Activated CD8-positive, alpha-beta memory T cell treated with anti-CD3 and anti-CD28 coated beads, Interleukin-2, amount 10 ng/mL, durations not matched to agents 7 days and 5 days (primary cell): ENCODE data around the gene PEX14. TPM values are rescaled to one million over a fixed set of nuclear protein-coding genes. Genes with fewer than 3 reads are reported as not detected.
A peak's percentile ranks its signal among the peaks of the same experiment; 100 is the strongest.
"Not testable (repeated sequence)": the region's sequence is repeated elsewhere in the genome, so short reads cannot be mapped to it uniquely, and the experiment has no call there.

Experiments used
- ATAC-seq: fragments of 150-1000 bp; cut with Tn5 transposase; one replicate; pipeline ENCODE4 v1.10.0; 2021; ENCODE audit warnings: moderate library complexity
- CTCF ChIA-PET: fragments of 350-600 bp; sonication (Branson Sonifier 250); formaldehyde crosslinking; loops from one replicate; lab custom pipeline; 2021; ENCODE audit warnings: antibody characterized with exemption; lab: Charles Lee
- DNase-seq: peaks from one replicate; pipeline ENCODE4 v3.0.0-alpha.2; 2020
- H3K27ac Mint-ChIP-seq: one replicate; pipeline ENCODE4 v1.8.0; 2021; ENCODE audit warnings: mild to moderate bottlenecking, mixed read lengths
- H3K27me3 Mint-ChIP-seq: one replicate; pipeline ENCODE4 v1.8.0; 2021; ENCODE audit warnings: mixed read lengths
- H3K36me3 Mint-ChIP-seq: one replicate; pipeline ENCODE4 v1.8.0; 2021; ENCODE audit warnings: mild to moderate bottlenecking, mixed read lengths
- H3K4me1 Mint-ChIP-seq: one replicate; pipeline ENCODE4 v1.8.0; 2021; ENCODE audit warnings: mixed read lengths
- H3K4me3 Mint-ChIP-seq: one replicate; pipeline ENCODE4 v1.8.0; 2021; ENCODE audit warnings: mild to moderate bottlenecking, moderate library complexity, mixed read lengths
- H3K9me3 Mint-ChIP-seq: one replicate; pipeline ENCODE4 v1.8.0; 2022; ENCODE audit warnings: low read depth, mixed read lengths
- total RNA-seq, 2 experiments: library from RNA; stranded (reverse); gene quantifications; one replicate each; pipeline ENCODE4 v1.2.3, GENCODE V29; 2021

The PEX14 gene
- 10 to 100 TPM; 24.4 to 27.5 TPM for total RNA-seq

GRCh38 chr1:10474613-10475507 is at the start of gene PEX14:
PEX14 (plus strand) TSS chr1:10474950; CDS start chr1:10474967, 17 bp downstream.
- peak; percentile 95 for DNase-seq
- Mint-ChIP-seq H3K27ac (peak within 1 kb of the TSS; percentile 85), H3K36me3 (no peaks in the 10 kb centered on the region), H3K27me3 (no peaks in the 10 kb centered on the region), H3K4me3 (peak within 1 kb of the TSS; percentile 87), H3K9me3 (no peaks in the 10 kb centered on the region), H3K4me1 (peaks cover 50% of the 10 kb centered on the region)
- CTCF ChIA-PET = interaction anchor here (0.8 to 2.5 kb wide), 5 partner anchors 19 to 265 kb away, joined by 3 to 21 read pairs (median 5); partner anchors contain the start of genes CENPS and KIF1B
- peak; percentile 87 for ATAC-seq

- not testable (repeated sequence) for H3K27me3 Mint-ChIP-seq, DNase-seq, H3K36me3 Mint-ChIP-seq, ATAC-seq, H3K4me3 Mint-ChIP-seq, H3K9me3 Mint-ChIP-seq
- H3K4me1 Mint-ChIP-seq = peaks cover 27% of the 10 kb centered on the region
- CTCF ChIA-PET = interaction anchor here (1.1 kb wide), 1 partner anchor 218 kb away, joined by 4 read pairs; no protein-coding TSS in a partner anchor
- H3K27ac Mint-ChIP-seq = peak overlapping the region; percentile 52
Measured at GRCh38 chr1:10425826-10426534, 48.8 kb upstream of the PEX14 start.

- ATAC-seq, DNase-seq, CTCF ChIA-PET, H3K36me3 Mint-ChIP-seq, H3K27me3 Mint-ChIP-seq, H3K4me3 Mint-ChIP-seq, H3K27ac Mint-ChIP-seq, H3K9me3 Mint-ChIP-seq: not testable (repeated sequence)
- H3K4me1 Mint-ChIP-seq = peaks cover 32% of the 10 kb centered on the region
Measured at GRCh38 chr1:10426535-10426848, 48.3 kb upstream of the PEX14 start.

- CTCF ChIA-PET = interaction anchor here (0.6 to 11.5 kb wide), 18 partner anchors 8 to 554 kb away, joined by 3 to 219 read pairs (median 6); partner anchors contain the start of genes DFFA, KIF1B and PGD
- H3K4me3 Mint-ChIP-seq = no peak overlapping the region
- H3K36me3 Mint-ChIP-seq = no peaks in the 10 kb centered on the region
- no peak for ATAC-seq
- no peak for DNase-seq
- peaks cover 38% of the 10 kb centered on the region for H3K4me1 Mint-ChIP-seq
- H3K27me3 Mint-ChIP-seq = no peaks in the 10 kb centered on the region
- no peak overlapping the region for H3K27ac Mint-ChIP-seq
- H3K9me3 Mint-ChIP-seq = no peaks in the 10 kb centered on the region
Measured at GRCh38 chr1:10428984-10429383, 45.8 kb upstream of the PEX14 start.

- Mint-ChIP-seq H3K4me1 (peaks cover 38% of the 10 kb centered on the region), H3K27me3 (no peaks in the 10 kb centered on the region), H3K9me3 (no peaks in the 10 kb centered on the region), H3K27ac (peak overlapping the region; percentile 93), H3K4me3 (peak overlapping the region; percentile 87), H3K36me3 (no peaks in the 10 kb centered on the region)
- ATAC-seq = peak; percentile 3
- CTCF ChIA-PET = interaction anchor here (0.6 to 11.5 kb wide), 29 partner anchors 9 to 555 kb away, joined by 3 to 219 read pairs (median 4); partner anchors contain the start of genes DFFA, KIF1B, LZIC and NMNAT1
- peak; percentile 58 for DNase-seq
Measured at GRCh38 chr1:10429868-10430215, 44.9 kb upstream of the PEX14 start.

- peaks cover 37% of the 10 kb centered on the region for H3K4me1 Mint-ChIP-seq
- H3K27ac Mint-ChIP-seq = peak within 1 kb of the TSS; percentile 93
- H3K4me3 Mint-ChIP-seq = peak within 1 kb of the TSS; percentile 87
- DNase-seq (peak; percentile 94), ATAC-seq (peak; percentile 89)
- no peaks in the 10 kb centered on the region for H3K9me3 Mint-ChIP-seq
- CTCF ChIA-PET = interaction anchor here (0.6 to 11.5 kb wide), 40 partner anchors 9 to 685 kb away, joined by 3 to 219 read pairs (median 4); partner anchors contain the start of genes DFFA, KIF1B, LZIC and NMNAT1
- H3K27me3 Mint-ChIP-seq = no peaks in the 10 kb centered on the region
- no peaks in the 10 kb centered on the region for H3K36me3 Mint-ChIP-seq
Measured at GRCh38 chr1:10430216-10431069, 44.3 kb upstream of the PEX14 start, which contains the start of gene CENPS. CENPS (plus strand) TSS chr1:10430433; CDS start chr1:10430518, 85 bp downstream.

GRCh38 chr1:10431070-10431730 is 43.5 kb upstream of the PEX14 start:
- H3K4me3 Mint-ChIP-seq = peak overlapping the region; percentile 87
- peak overlapping the region; percentile 93 for H3K27ac Mint-ChIP-seq
- CTCF ChIA-PET = interaction anchor here (0.6 to 11.5 kb wide), 19 partner anchors 8 to 511 kb away, joined by 3 to 219 read pairs (median 4); partner anchors contain the start of genes DFFA, KIF1B and PEX14
- no peak for ATAC-seq
- H3K36me3 Mint-ChIP-seq = no peaks in the 10 kb centered on the region
- H3K9me3 Mint-ChIP-seq = no peaks in the 10 kb centered on the region
- peak; percentile 53 for DNase-seq
- H3K27me3 Mint-ChIP-seq = no peaks in the 10 kb centered on the region
- H3K4me1 Mint-ChIP-seq = peaks cover 33% of the 10 kb centered on the region

- peaks cover 30% of the 10 kb centered on the region for H3K4me1 Mint-ChIP-seq
- no peak overlapping the region for H3K27ac Mint-ChIP-seq
- DNase-seq (no peak), ATAC-seq (no peak)
- CTCF ChIA-PET = interaction anchor here (1.3 to 11.5 kb wide), 3 partner anchors 60 to 223 kb away, joined by 4 to 219 read pairs (median 7); partner anchors contain the start of gene KIF1B
- H3K27me3 Mint-ChIP-seq = no peaks in the 10 kb centered on the region
- no peaks in the 10 kb centered on the region for H3K9me3 Mint-ChIP-seq
- no peaks in the 10 kb centered on the region for H3K36me3 Mint-ChIP-seq
- H3K4me3 Mint-ChIP-seq = no peak overlapping the region
Measured at GRCh38 chr1:10432910-10433700, 41.6 kb upstream of the PEX14 start.

- no peak for DNase-seq
- CTCF ChIA-PET = interaction anchor here (0.8 to 11.5 kb wide), 3 partner anchors 59 to 224 kb away, joined by 3 to 219 read pairs (median 4); partner anchors contain the start of gene KIF1B
- no peak overlapping the region for H3K27ac Mint-ChIP-seq
- H3K36me3 Mint-ChIP-seq = no peaks in the 10 kb centered on the region
- no peak for ATAC-seq
- no peak overlapping the region for H3K4me3 Mint-ChIP-seq
- no peaks in the 10 kb centered on the region for H3K27me3 Mint-ChIP-seq
- no peaks in the 10 kb centered on the region for H3K9me3 Mint-ChIP-seq
- peaks cover 25% of the 10 kb centered on the region for H3K4me1 Mint-ChIP-seq
Measured at GRCh38 chr1:10433790-10434189, 41.0 kb upstream of the PEX14 start.

- CTCF ChIA-PET = interaction anchor here (0.8 to 11.5 kb wide), 2 partner anchors 58 to 66 kb away, joined by 3 to 219 read pairs; no protein-coding TSS in a partner anchor
- Mint-ChIP-seq H3K4me3 (no peak overlapping the region), H3K27me3 (no peaks in the 10 kb centered on the region), H3K4me1 (peaks cover 19% of the 10 kb centered on the region), H3K36me3 (no peaks in the 10 kb centered on the region), H3K27ac (no peak overlapping the region), H3K9me3 (no peaks in the 10 kb centered on the region)
- DNase-seq (no peak), ATAC-seq (no peak)
Measured at GRCh38 chr1:10434590-10434989, 40.2 kb upstream of the PEX14 start.

- CTCF ChIA-PET = interaction anchor here (1.6 to 11.5 kb wide), 2 partner anchors 8 to 56 kb away, joined by 4 to 219 read pairs; no protein-coding TSS in a partner anchor
- no peaks in the 10 kb centered on the region for H3K9me3 Mint-ChIP-seq
- H3K36me3 Mint-ChIP-seq = peaks cover 1% of the 10 kb centered on the region
- ATAC-seq = no peak
- no peak overlapping the region for H3K27ac Mint-ChIP-seq
- no peak for DNase-seq
- H3K4me3 Mint-ChIP-seq = no peak overlapping the region
- H3K4me1 Mint-ChIP-seq = peaks cover 4% of the 10 kb centered on the region
- no peaks in the 10 kb centered on the region for H3K27me3 Mint-ChIP-seq
Measured at GRCh38 chr1:10437052-10437451, 37.7 kb upstream of the PEX14 start.
